WTC11 (cell line): ENCODE results near the gene MARCKSL1.

ENCODE experiments used
- CREB1 ChIP-seq: sonication (generic); formaldehyde crosslinking; IDR thresholded peaks from 2 replicates; pipeline ENCODE4 v1.8.0; 2023; ENCODE audit warnings: mild to moderate bottlenecking, missing genetic modification reagents
- CTCF ChIP-seq: fragments of 200-600 bp; IDR thresholded peaks from 2 replicates; pipeline ENCODE4 v1.8.0; 2022; ENCODE audit warnings: antibody characterized with exemption
- TCF7 ChIP-seq: sonication (generic); formaldehyde crosslinking; IDR thresholded peaks from 2 replicates; pipeline ENCODE4 v1.8.0; 2022; ENCODE audit warnings: mild to moderate bottlenecking, low read depth, missing genetic modification reagents, moderate library complexity
- ZNF232 ChIP-seq: sonication (generic); formaldehyde crosslinking; IDR thresholded peaks from 2 replicates; pipeline ENCODE4 v1.8.0; 2022; ENCODE audit warnings: mild to moderate bottlenecking, missing genetic modification reagents

- TF ChIP-seq CREB1 (CRISPR knock-in tag) (no peak), CTCF (no peak), ZNF232 (CRISPR knock-in tag) (no peak), TCF7 (CRISPR knock-in tag) (no peak)
Measured at GRCh38 chr1:32352239-32352745, 16.3 kb upstream of the MARCKSL1 start.
